Retinal pigment epithelial cell (primary cell): ENCODE measurements around the gene C1orf105.

Source experiments
- DNase-seq: peaks from one replicate; pipeline ENCODE4 v3.0.0-alpha.2; 2010; ENCODE audit warnings: low read depth
- H3K4me3 ChIP-seq: 2 replicates; pipeline ENCODE4 v1.5.1; 2011; ENCODE audit warnings: mild to moderate bottlenecking, low read length, control low read depth, moderate library complexity
- CTCF ChIP-seq: conservative IDR thresholded peaks from 2 replicates; pipeline ENCODE4 v1.5.1; 2011; ENCODE audit warnings: low read depth, low read length, control low read depth, inconsistent platforms

Gene C1orf105

GRCh38 chr1:172517081-172517480, 96.6 kb downstream of the C1orf105 start:
- no peak for TF ChIP-seq CTCF
- no peak overlapping the region for H3K4me3 ChIP-seq
- no peak for DNase-seq

GRCh38 chr1:172517545-172517944, 97.1 kb downstream of the C1orf105 start:
- TF ChIP-seq CTCF = no peak
- no peak overlapping the region for H3K4me3 ChIP-seq
- no peak for DNase-seq
